GM13977 (cell line): ENCODE measurements around the gene DERL2.

Source experiments
- DNase-seq: peaks from one replicate; pipeline ENCODE4 v3.0.0; 2012; ENCODE audit warnings: low spot score
- in situ Hi-C: fragments of 300-500 bp; cut with MboI; formaldehyde crosslinking; loops from one replicate; pipeline ENCODE4 v1.12.0; 2022; ENCODE audit warnings: low sequenced_read_pairs, low pct_unique_long_range_greater_than_20kb, mixed read lengths, inconsistent platforms; ENCODE audit not compliant: unreplicated experiment
- TF ChIP-seq, protein P1 (sequence below): IDR thresholded peaks from 2 replicates; pipeline ENCODE4 v1.5.1; 2012; ENCODE audit warnings: mild to moderate bottlenecking, control low read depth; ENCODE audit not compliant: insufficient read depth; ENCODE audit errors: extremely low read depth, missing control alignments

DERL2 gene

DNA sequence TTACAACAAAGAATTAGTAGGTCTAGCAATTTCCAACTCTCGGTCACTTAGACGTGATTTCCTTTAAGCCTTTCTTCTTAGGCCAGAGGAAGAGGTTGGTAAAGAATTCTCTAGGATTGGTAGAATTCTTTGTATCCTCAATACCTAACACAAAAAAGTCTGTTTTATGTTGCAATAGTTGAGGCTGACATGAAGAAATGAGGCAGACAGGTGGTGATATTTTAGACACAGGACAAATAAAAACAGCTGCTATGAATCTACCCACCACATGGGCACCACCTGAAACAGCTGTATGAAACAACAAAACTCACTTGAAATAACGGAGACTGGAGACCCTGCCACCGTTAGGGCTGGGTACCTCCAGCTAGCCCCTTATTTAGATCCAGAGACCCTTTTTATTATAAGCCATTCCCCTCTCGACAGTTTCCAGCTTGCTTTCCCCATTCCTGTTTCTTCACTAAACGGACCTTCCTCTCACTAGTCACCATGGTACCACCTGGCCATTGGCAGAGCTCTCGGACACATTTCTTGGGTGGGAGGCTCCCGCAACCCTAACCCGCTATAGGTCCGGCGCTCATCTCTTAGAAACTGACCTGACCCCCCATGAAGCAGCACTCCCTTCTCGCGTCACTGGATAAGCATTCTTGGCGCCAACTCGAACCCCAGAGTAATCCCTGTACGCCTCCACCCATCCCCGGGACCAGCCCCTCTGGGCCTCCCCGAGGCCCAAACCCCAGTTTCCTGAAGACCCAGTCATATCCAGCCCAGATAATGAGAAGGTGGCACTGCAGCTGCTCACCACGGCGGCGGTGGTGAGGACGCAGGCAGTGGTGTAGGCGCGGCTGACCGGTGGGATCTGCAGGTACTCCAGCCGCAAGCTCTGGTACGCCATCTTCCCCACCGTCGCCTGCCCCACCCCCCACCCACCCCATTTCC is at the start of gene DERL2:
TSS of gene DERL2 (minus strand) at position 909 of the 936 bp plus-strand sequence. CDS start at position 892, 17 bp downstream.
- DNase-seq, result no peak
- in situ Hi-C loops, result no loop called here
- TF ChIP-seq, protein P1, sequence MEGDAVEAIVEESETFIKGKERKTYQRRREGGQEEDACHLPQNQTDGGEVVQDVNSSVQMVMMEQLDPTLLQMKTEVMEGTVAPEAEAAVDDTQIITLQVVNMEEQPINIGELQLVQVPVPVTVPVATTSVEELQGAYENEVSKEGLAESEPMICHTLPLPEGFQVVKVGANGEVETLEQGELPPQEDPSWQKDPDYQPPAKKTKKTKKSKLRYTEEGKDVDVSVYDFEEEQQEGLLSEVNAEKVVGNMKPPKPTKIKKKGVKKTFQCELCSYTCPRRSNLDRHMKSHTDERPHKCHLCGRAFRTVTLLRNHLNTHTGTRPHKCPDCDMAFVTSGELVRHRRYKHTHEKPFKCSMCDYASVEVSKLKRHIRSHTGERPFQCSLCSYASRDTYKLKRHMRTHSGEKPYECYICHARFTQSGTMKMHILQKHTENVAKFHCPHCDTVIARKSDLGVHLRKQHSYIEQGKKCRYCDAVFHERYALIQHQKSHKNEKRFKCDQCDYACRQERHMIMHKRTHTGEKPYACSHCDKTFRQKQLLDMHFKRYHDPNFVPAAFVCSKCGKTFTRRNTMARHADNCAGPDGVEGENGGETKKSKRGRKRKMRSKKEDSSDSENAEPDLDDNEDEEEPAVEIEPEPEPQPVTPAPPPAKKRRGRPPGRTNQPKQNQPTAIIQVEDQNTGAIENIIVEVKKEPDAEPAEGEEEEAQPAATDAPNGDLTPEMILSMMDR, result no peak

DNA sequence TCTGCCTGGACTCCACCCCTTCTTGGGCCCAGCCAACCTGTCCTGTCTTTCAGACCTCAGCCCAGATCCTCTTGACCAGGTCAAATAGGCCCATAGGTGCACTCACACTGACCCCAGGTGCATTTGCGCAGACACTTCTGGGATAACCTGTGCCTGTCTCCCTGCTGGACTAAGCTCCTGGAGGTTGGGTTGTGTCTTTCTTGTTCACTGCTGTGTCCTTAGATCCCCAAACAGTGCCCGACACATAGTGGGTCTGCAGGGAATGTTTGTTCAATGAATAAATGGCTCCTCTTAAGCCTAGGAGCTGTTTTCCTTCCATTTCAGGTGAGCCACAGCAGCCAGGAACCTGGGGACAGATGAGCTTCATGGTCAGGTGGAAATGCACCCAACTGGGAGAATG is 49.5 kb upstream of the DERL2 start:
- in situ Hi-C loops, result no loop called here
- TF ChIP-seq, protein P1, result no peak
- no peak for DNase-seq

DNA sequence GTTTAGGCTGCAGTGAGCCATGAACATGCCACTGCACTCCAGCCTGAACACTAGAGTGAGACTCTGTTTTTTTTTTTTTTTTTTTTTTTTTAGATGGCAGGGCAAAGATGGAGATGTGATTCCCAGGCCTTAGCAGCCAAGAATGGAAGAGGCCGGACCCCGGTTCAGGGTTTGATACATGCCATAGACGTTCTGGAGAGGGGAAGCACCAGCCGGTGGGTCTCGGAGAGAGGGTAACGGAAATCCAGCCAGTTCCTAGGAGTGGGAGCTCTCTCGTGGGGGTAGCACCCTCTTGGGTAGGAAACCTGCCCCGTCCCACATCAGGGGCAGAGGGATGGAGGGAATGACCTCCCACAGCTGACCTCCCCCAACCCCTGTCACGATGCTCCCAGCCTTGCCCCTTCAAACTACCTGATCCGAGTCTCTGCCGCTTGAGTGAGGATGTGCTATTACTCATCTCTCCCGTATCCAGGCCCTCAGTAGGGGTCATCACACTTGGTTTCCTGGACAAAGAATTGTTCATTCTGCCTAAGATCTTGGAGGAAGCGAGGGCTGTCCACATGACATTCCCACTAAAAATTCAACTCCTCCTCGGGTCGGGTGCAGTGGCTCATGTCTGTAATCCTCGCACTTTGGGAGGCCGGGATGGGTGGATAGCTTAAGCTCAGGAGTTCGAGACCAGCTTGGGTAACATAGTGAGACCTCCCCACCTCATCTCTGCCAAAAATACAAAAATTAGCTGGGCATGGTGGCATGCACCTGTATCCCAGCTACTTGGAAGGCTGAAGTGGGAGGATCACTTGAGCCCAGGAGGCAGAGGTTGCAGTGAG is 47.7 kb upstream of the DERL2 start:
- DNase-seq, result no peak
- in situ Hi-C loops, result no loop called here
- TF ChIP-seq, protein P1, result no peak

DNA sequence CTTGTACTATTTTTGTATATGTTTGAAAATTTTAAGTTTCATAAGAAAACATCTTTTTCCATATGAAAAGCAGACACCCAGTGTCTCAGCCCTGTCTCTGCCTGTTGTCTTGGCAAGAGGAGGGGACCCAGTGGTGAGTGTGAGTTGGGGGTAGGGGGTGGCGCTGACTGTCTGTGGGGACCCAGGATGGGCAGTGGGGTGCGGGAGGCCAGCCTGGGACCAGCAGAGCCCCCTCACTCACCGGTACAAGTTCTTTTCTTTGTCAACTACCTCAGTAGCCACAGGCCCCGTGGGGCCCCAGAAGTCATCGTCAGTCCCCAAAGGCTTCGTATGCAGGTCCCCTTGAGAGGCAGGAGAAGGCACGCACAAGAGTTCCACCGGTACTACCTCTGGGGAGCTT is 46.6 kb upstream of the DERL2 start:
- DNase-seq, result no peak
- TF ChIP-seq, protein P1, result no peak
- in situ Hi-C loops, result no loop called here

DNA sequence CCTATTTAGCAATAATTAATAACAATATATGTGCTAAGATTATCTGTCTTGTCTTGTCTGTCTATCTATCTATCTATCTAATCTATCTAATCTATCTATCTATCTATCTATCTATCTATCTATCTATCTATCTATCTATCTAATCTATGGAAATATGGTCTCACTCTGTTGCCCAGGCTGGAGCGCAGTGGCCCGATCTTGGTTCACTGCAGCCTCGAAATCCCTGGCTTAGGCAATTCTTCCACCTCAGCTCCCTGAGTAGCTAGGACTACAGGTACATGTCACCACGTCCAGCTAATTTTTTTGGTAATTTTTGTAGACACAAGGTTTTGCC is 45.1 kb upstream of the DERL2 start:
- TF ChIP-seq, protein P1, result no peak
- DNase-seq, result no peak
- in situ Hi-C loops, result no loop called here

DNA sequence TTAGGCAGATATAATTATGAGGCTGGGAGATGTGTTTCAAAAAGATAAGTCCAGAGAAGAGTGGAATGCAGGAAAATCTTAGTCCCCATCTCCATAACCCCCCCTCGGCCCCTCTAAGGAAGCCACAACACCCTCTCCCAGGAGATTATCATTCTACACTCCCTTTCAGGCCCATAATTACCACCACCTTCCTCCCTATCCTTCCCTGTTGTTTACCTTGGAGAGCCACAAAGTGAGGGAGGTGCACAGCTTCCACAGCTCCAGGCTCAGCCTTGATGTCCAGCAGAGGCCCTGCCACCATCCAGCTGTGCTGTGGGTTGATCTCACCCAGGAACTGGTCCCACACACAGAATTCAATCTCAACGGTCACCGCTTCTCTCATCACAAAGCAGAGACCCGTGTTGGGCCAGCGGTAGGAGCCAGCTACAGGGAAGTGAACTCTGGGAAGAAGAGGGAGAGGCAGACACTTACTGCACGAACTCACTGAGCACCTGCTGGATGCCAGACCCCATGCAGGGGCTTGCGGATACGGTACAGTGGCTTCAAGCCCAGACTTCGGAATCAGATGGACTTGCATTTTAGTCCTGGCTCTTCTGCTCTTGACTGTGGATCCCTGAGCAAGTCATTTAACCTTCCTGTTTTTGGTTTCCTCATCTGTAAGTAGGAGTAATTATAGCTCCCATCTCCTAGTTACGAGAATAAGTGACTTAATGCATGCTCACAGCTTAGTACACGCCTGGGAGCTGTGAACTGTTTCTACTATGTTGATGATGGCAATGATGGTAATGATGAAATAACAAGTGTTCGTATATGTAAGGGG is 44.5 kb upstream of the DERL2 start:
- TF ChIP-seq, protein P1, result no peak
- in situ Hi-C loops, result no loop called here
- no peak for DNase-seq
